ENCODE data around the gene PRPH2. TPM values are rescaled to one million over a fixed set of nuclear protein-coding genes. Genes with fewer than 3 reads are reported as not detected.

PRPH2 gene
- total RNA-seq, 1 experiment from 2014 or later: 2.1 TPM

DNA sequence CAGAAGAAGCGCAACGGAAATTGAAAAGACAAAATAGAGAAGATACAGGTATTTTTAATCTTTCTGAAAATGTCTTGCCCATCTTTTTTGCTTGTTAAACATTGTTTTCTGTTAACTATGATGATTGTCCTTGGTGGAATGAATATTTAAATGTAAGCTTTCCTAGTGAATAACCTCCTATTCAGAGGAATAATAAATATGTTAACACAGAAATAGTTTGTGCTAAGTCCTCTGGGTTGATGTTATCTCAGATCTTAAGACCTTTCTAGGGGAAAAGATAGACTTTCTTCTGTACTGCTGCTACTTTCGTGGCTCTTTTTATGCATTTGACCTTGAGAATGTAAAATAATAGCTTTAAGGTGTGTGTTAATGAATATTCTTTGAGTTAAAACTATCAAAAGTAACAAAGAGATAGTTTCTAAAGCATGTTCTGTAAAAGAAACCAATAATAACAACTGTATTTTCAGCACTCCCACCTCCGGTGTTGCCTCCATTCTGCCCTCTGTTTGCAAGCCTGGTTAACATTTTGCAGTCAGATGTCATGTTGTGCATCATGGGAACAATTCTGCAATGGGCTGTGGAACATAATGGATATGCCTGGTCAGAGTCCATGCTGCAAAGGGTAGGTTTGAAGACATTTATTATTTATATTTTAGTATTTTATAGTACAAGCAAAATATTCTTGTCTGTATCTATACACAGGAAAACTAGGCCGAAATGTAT lies 70.2 kb downstream of the PRPH2 start:
- Histone ChIP-seq H3K36me3 (peaks cover 23% of the 10 kb centered on the region), H3K27me3 (no peaks in the 10 kb centered on the region), H3K4me1 (no peaks in the 10 kb centered on the region), H3K27ac (no peak overlapping the region), H3K9me3 (replicated peaks) (no peaks in the 10 kb centered on the region), H3K4me3 (no peak overlapping the region)
- no peak for DNase-seq

Other genes with a start within 250 kb of the PRPH2 start
- 26.1 and 27.4 TPM in 2 replicates for gene UBR2, start 158.6 kb downstream of the PRPH2 start, total RNA-seq (2014; rRNA removed; shearing (Covaris generic))
- gene TBCC, start 23.5 kb upstream of the PRPH2 start, total RNA-seq (2014; rRNA removed; shearing (Covaris generic)): 34.1 and 38.0 TPM in 2 replicates
- 4.4 and 4.8 TPM in 2 replicates for gene BICRAL, start 59.5 kb upstream of the PRPH2 start, total RNA-seq (2014; rRNA removed; shearing (Covaris generic))
- gene RPL7L1, start 157.0 kb upstream of the PRPH2 start, total RNA-seq (2014; rRNA removed; shearing (Covaris generic)): 140 and 147 TPM in 2 replicates
- gene PTCRA, start 193.5 kb upstream of the PRPH2 start, total RNA-seq (2014; rRNA removed; shearing (Covaris generic)): not detected in 2 replicates
- gene CNPY3, start 206.9 kb upstream of the PRPH2 start, total RNA-seq (2014; rRNA removed; shearing (Covaris generic)): 40.9 and 45.3 TPM in 2 replicates
- 0.15 TPM in 1 of 2 replicates, not detected in the other for gene GNMT, start 238.2 kb upstream of the PRPH2 start, total RNA-seq (2014; rRNA removed; shearing (Covaris generic))

All from SJCRH30 (cell line).